H9 (cell line): ENCODE measurements around the gene RBKS. TPM values are rescaled to one million over a fixed set of nuclear protein-coding genes. Genes with fewer than 3 reads are reported as not detected.
"Not testable (repeated sequence)": the region's sequence is repeated elsewhere in the genome, so short reads cannot be mapped to it uniquely, and the experiment has no call there.

Experiments used
- DNase-seq: peaks from one replicate; pipeline ENCODE4 v3.0.0-alpha.2; 2017
- H2AFZ ChIP-seq: one replicate; pipeline ENCODE4 v1.6.1; 2013; ENCODE audit warnings: mild to moderate bottlenecking, low read length, control low read depth, moderate library complexity
- H2AK5ac ChIP-seq: 2 replicates; pipeline ENCODE4 v1.6.1; 2013; ENCODE audit warnings: low read length, control low read depth, mixed read lengths; ENCODE audit not compliant: insufficient read length
- H2BK120ac ChIP-seq: one replicate; pipeline ENCODE4 v1.6.1; 2013; ENCODE audit warnings: low read depth, mild to moderate bottlenecking, low read length, control low read depth, inconsistent platforms; ENCODE audit not compliant: poor library complexity, severe bottlenecking
- H2BK12ac ChIP-seq: 2 replicates; pipeline ENCODE4 v1.6.1; 2013; ENCODE audit warnings: low read length, control low read depth, mixed read lengths, low read depth; ENCODE audit not compliant: insufficient read length
- H2BK15ac ChIP-seq: 2 replicates; pipeline ENCODE4 v1.6.1; 2013; ENCODE audit warnings: low read depth, low read length, control low read depth
- H2BK20ac ChIP-seq: one replicate; pipeline ENCODE4 v1.6.1; 2013; ENCODE audit warnings: low read depth, mild to moderate bottlenecking, low read length, control low read depth, inconsistent platforms; ENCODE audit not compliant: poor library complexity, severe bottlenecking
- H2BK5ac ChIP-seq: 2 replicates; pipeline ENCODE4 v1.6.1; 2013; ENCODE audit warnings: low read length, control low read depth, mixed read lengths; ENCODE audit not compliant: insufficient read length
- H3K14ac ChIP-seq: 2 replicates; pipeline ENCODE4 v1.6.1; 2013; ENCODE audit warnings: low read length, control low read depth; ENCODE audit not compliant: insufficient read depth
- H3K18ac ChIP-seq: 2 replicates; pipeline ENCODE4 v1.6.1; 2013; ENCODE audit warnings: low read depth, mild to moderate bottlenecking, mixed read lengths, low read length, control low read depth; ENCODE audit not compliant: insufficient read length
- H3K23ac ChIP-seq: 2 replicates; pipeline ENCODE4 v1.6.1; 2013; ENCODE audit warnings: low read length, control low read depth, mixed read lengths, low read depth; ENCODE audit not compliant: insufficient read length
- H3K23me2 ChIP-seq: 2 replicates; pipeline ENCODE4 v1.6.1; 2013; ENCODE audit warnings: low read depth, mild to moderate bottlenecking, mixed read lengths, low read length, control low read depth; ENCODE audit not compliant: insufficient read length, poor library complexity, severe bottlenecking
- H3K27ac ChIP-seq: 2 replicates; pipeline ENCODE4 v1.5.1; 2013; ENCODE audit warnings: low read length, control low read depth, mixed read lengths, low read depth; ENCODE audit not compliant: insufficient read length
- H3K27me3 ChIP-seq: 2 replicates; pipeline ENCODE4 v1.6.1; 2013; ENCODE audit warnings: low read length, control low read depth, inconsistent platforms; ENCODE audit not compliant: insufficient read depth
- H3K4ac ChIP-seq: 2 replicates; pipeline ENCODE4 v1.6.1; 2013; ENCODE audit warnings: low read depth, mild to moderate bottlenecking, control low read depth, inconsistent platforms, low read length, moderate library complexity
- H3K4me1 ChIP-seq: 2 replicates; pipeline ENCODE4 v1.6.1; 2013; ENCODE audit warnings: low read length, control low read depth, inconsistent platforms; ENCODE audit not compliant: insufficient read depth
- H3K4me2 ChIP-seq: 2 replicates; pipeline ENCODE4 v1.6.1; 2013; ENCODE audit warnings: low read length, control low read depth, mixed read lengths; ENCODE audit not compliant: insufficient read length, insufficient read depth
- H3K56ac ChIP-seq: 2 replicates; pipeline ENCODE4 v1.6.1; 2013; ENCODE audit warnings: low read depth, mild to moderate bottlenecking, mixed read lengths, low read length, control low read depth; ENCODE audit not compliant: insufficient read length
- H3K79me1 ChIP-seq: 2 replicates; pipeline ENCODE4 v1.6.1; 2013; ENCODE audit warnings: low read depth, mild to moderate bottlenecking, moderate library complexity, low read length, control low read depth, inconsistent platforms; ENCODE audit not compliant: insufficient read depth, poor library complexity, severe bottlenecking
- H3K79me2 ChIP-seq: 2 replicates; pipeline ENCODE4 v1.6.1; 2013; ENCODE audit warnings: low read length, control low read depth, inconsistent platforms; ENCODE audit not compliant: insufficient read depth
- H3K9ac ChIP-seq: 2 replicates; pipeline ENCODE4 v1.6.1; 2013; ENCODE audit warnings: low read length, control low read depth, mixed read lengths; ENCODE audit not compliant: insufficient read length; ENCODE audit errors: extremely low read depth
- H3K9me3 ChIP-seq: one replicate; pipeline ENCODE4 v1.6.1; 2013; ENCODE audit warnings: low read depth, low read length, inconsistent platforms; ENCODE audit not compliant: control insufficient read depth
- H3T11ph ChIP-seq: one replicate; pipeline ENCODE4 v1.6.1; 2013; ENCODE audit warnings: mild to moderate bottlenecking, low read length, control low read depth, inconsistent platforms
- H4K20me1 ChIP-seq: one replicate; pipeline ENCODE4 v1.6.1; 2013; ENCODE audit not compliant: control insufficient read depth, insufficient read length, insufficient read depth
- H4K5ac ChIP-seq: 2 replicates; pipeline ENCODE4 v1.6.1; 2013; ENCODE audit warnings: low read depth, mild to moderate bottlenecking, mixed read lengths, low read length, control low read depth; ENCODE audit not compliant: insufficient read length
- H4K8ac ChIP-seq: replicated peaks from 2 replicates; pipeline ENCODE4 v1.6.1; 2013; ENCODE audit warnings: low read length, control low read depth, mixed read lengths, low read depth; ENCODE audit not compliant: insufficient read length
- H4K91ac ChIP-seq: 2 replicates; pipeline ENCODE4 v1.6.1; 2013; ENCODE audit warnings: low read depth, mild to moderate bottlenecking, moderate library complexity, mixed read lengths, low read length, control low read depth; ENCODE audit not compliant: insufficient read length
- H3K27ac Mint-ChIP-seq, 3 experiments: 2 replicates in 2 of 3; 3 replicates in 1 of 3; pipeline ENCODE4 v1.8.0; 2020 to 2021; ENCODE audit warnings: mixed read lengths in 3 of 3, mild to moderate bottlenecking in 1 of 3, moderate library complexity in 1 of 3
- H3K27me3 Mint-ChIP-seq: 2 replicates; pipeline ENCODE4 v1.8.0; 2021; ENCODE audit warnings: low read depth, mild to moderate bottlenecking, moderate library complexity, mixed read lengths
- H3K36me3 Mint-ChIP-seq, 3 experiments: 2 replicates in 2 of 3; 3 replicates in 1 of 3; pipeline ENCODE4 v1.8.0; 2020 to 2021; ENCODE audit warnings: low read depth in 3 of 3, mixed read lengths in 3 of 3; ENCODE audit not compliant: insufficient read depth in 1 of 3
- H3K4me1 Mint-ChIP-seq, 2 experiments: 2 replicates each; pipeline ENCODE4 v1.8.0; 2020; ENCODE audit warnings: mixed read lengths in 2 of 2
- H3K4me3 Mint-ChIP-seq, 2 experiments: 2 replicates in 1 of 2; 3 replicates in 1 of 2; pipeline ENCODE4 v1.8.0; 2020 to 2021; ENCODE audit warnings: mild to moderate bottlenecking in 2 of 2, mixed read lengths in 2 of 2, moderate library complexity in 1 of 2
- H3K9me3 Mint-ChIP-seq, 2 experiments: 2 replicates in 1 of 2; 3 replicates in 1 of 2; pipeline ENCODE4 v1.8.0; 2020; ENCODE audit warnings: mild to moderate bottlenecking in 2 of 2, mixed read lengths in 2 of 2, moderate library complexity in 1 of 2
- WGBS: extraction: QIAGEN DNeasy Blood & Tissue Kit; methylation state at CpG from one replicate; pipeline ENCODE4 v1.1.7; 2013; ENCODE audit warnings: missing lambda C conversion rate, low lambda C conversion rate, mixed read lengths; ENCODE audit not compliant: insufficient read length; ENCODE audit errors: extremely low coverage; 5-methylcytosine and 5-hydroxymethylcytosine counted together
- total RNA-seq: library from RNA; stranded (reverse); gene quantifications from 2 replicates; pipeline ENCODE4 v1.2.1, GENCODE V29; 2021
- TF ChIP-seq, protein P1 (sequence below): fragments of 200-600 bp; sonication (generic); conservative IDR thresholded peaks from 3 replicates; pipeline ENCODE4 v1.8.0; 2021; ENCODE audit warnings: antibody characterized with exemption, mild to moderate bottlenecking

RBKS gene
- total RNA-seq, 1 experiment from 2014 or later = 2.3 TPM

DNA sequence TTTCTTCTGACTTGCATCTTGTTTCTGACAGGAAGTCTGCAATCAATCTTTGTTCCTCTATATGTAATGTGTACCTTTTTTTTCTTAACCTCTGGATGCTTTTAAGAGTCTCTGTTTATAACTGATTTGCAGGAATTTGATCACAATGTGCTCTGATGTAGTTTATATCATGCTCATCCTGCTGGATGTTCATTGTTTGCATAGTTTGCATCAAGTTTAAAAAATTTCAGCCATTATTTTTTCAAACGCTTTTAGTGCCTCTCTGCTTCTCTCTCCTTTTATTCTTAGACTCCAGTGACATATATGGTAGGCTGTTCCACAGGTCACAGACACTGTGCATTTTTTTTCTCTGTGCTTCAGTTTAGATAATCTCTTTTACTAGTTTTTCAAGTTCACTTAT is 23.9 kb downstream of the RBKS start:
- no peaks in the 10 kb centered on the region for H3K9me3 Mint-ChIP-seq
- no peaks in the 10 kb centered on the region for H3K79me1 ChIP-seq
- TF ChIP-seq, protein P1, sequence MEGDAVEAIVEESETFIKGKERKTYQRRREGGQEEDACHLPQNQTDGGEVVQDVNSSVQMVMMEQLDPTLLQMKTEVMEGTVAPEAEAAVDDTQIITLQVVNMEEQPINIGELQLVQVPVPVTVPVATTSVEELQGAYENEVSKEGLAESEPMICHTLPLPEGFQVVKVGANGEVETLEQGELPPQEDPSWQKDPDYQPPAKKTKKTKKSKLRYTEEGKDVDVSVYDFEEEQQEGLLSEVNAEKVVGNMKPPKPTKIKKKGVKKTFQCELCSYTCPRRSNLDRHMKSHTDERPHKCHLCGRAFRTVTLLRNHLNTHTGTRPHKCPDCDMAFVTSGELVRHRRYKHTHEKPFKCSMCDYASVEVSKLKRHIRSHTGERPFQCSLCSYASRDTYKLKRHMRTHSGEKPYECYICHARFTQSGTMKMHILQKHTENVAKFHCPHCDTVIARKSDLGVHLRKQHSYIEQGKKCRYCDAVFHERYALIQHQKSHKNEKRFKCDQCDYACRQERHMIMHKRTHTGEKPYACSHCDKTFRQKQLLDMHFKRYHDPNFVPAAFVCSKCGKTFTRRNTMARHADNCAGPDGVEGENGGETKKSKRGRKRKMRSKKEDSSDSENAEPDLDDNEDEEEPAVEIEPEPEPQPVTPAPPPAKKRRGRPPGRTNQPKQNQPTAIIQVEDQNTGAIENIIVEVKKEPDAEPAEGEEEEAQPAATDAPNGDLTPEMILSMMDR = no peak
- H2BK12ac ChIP-seq = no peak overlapping the region
- H3K18ac ChIP-seq = no peak overlapping the region
- no peak overlapping the region for H2BK120ac ChIP-seq
- no peak overlapping the region for H2AK5ac ChIP-seq
- H3K4me3 Mint-ChIP-seq = no peak overlapping the region
- no peaks in the 10 kb centered on the region for H3K4me1 ChIP-seq
- H3T11ph ChIP-seq = no peak overlapping the region
- H3K4ac ChIP-seq = no peak overlapping the region
- H3K79me2 ChIP-seq = no peaks in the 10 kb centered on the region
- no peak overlapping the region for H3K27ac Mint-ChIP-seq
- H4K5ac ChIP-seq = no peak overlapping the region
- no peak overlapping the region for H3K27ac ChIP-seq
- no peak overlapping the region for H3K4me2 ChIP-seq
- no peak for DNase-seq
- H3K23ac ChIP-seq = no peak overlapping the region
- peaks cover 40% of the 10 kb centered on the region for H3K27me3 Mint-ChIP-seq
- no peaks in the 10 kb centered on the region for H3K9me3 ChIP-seq
- H3K14ac ChIP-seq = no peak overlapping the region
- H3K4me1 Mint-ChIP-seq = peaks cover 0 to 2% of the 10 kb centered on the region in 2 experiments; a peak in 1 of 4 replicates
- no peak overlapping the region for H3K9ac ChIP-seq
- H3K27me3 ChIP-seq = peaks cover 3% of the 10 kb centered on the region; the same call in 1 of the 2 replicates
- no peak overlapping the region for H2AFZ ChIP-seq
- no peak overlapping the region for H4K91ac ChIP-seq
- H2BK15ac ChIP-seq = no peak overlapping the region
- no peaks in the 10 kb centered on the region for H3K36me3 Mint-ChIP-seq
- no peak overlapping the region for H2BK20ac ChIP-seq
- H2BK5ac ChIP-seq = no peak overlapping the region
- WGBS = no CpG with 5 or more reads among the region's 1 CpG
- H4K20me1 ChIP-seq = no peaks in the 10 kb centered on the region
- H3K56ac ChIP-seq = no peak overlapping the region
- no peaks in the 10 kb centered on the region for H3K23me2 ChIP-seq
- H4K8ac ChIP-seq = no peak overlapping the region

DNA sequence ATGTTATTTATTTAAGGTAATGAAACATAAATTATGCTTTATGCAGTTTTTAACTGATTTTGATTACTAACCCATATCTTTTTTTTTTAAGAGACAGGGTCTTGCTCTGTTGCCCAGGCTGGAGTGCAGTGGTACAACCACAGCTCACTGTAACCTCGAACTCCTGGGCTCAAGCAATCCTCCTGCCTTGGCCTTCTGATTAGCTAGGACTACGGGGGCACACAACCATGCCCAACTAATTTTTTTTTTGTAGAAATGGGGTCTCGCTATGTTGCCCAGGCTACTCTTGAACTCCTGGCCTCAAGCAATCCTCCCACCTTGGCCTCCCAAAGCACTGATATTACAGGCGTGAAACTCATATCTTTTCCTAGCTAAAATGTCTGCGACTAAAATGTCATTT is 26.2 kb downstream of the RBKS start:
- not testable (repeated sequence) for H3K23me2 ChIP-seq, H2BK20ac ChIP-seq, H3K79me2 ChIP-seq, DNase-seq, H3K27ac Mint-ChIP-seq, H3K9me3 Mint-ChIP-seq, H3K4me1 ChIP-seq, H3K23ac ChIP-seq, H3K14ac ChIP-seq, H4K20me1 ChIP-seq, H4K8ac ChIP-seq, H2BK12ac ChIP-seq, H3K9me3 ChIP-seq, H2AFZ ChIP-seq, H3K27me3 ChIP-seq, H2BK120ac ChIP-seq, H3K4ac ChIP-seq, H2BK15ac ChIP-seq, H3K18ac ChIP-seq, H3K79me1 ChIP-seq, H3T11ph ChIP-seq, H3K4me2 ChIP-seq, H3K27ac ChIP-seq, H2AK5ac ChIP-seq, H3K9ac ChIP-seq, H3K36me3 Mint-ChIP-seq, H4K91ac ChIP-seq, H4K5ac ChIP-seq, H3K4me3 Mint-ChIP-seq, H3K4me1 Mint-ChIP-seq, H2BK5ac ChIP-seq, H3K56ac ChIP-seq
- peaks cover 52% of the 10 kb centered on the region for H3K27me3 Mint-ChIP-seq
- WGBS = no CpG with 5 or more reads among the region's 5 CpGs
